AG09309 (cell line): ENCODE measurements around the gene NCAM1.

Source experiments
- DNase-seq: peaks from one replicate; pipeline ENCODE4 v3.0.0-alpha.2; 2010; ENCODE audit warnings: low read depth
- H3K4me3 ChIP-seq: 2 replicates; pipeline ENCODE4 v1.5.1; 2011; ENCODE audit warnings: mild to moderate bottlenecking, low read depth, low read length, moderate library complexity; ENCODE audit not compliant: control insufficient read depth
- CTCF ChIP-seq: IDR thresholded peaks from 2 replicates; pipeline ENCODE4 v1.5.1; 2011; ENCODE audit warnings: mild to moderate bottlenecking, low read depth, low read length, inconsistent platforms; ENCODE audit not compliant: insufficient read depth, control insufficient read depth; ENCODE audit errors: missing control alignments

NCAM1 gene

GRCh38 chr11:113114705-113115027 is 153.4 kb downstream of the NCAM1 start:
- TF ChIP-seq CTCF, result no peak

GRCh38 chr11:113118104-113118503 is 156.9 kb downstream of the NCAM1 start:
- H3K4me3 ChIP-seq, result no peak overlapping the region
- DNase-seq, result no peak
- no peak for TF ChIP-seq CTCF

More at GRCh38 chr11:113114705-113115027, 153.4 kb downstream of the NCAM1 start:
- no peak overlapping the region for H3K4me3 ChIP-seq
- no peak for DNase-seq

GRCh38 chr11:113119074-113119473 is 157.9 kb downstream of the NCAM1 start:
- no peak for TF ChIP-seq CTCF
- no peak overlapping the region for H3K4me3 ChIP-seq
- DNase-seq, result no peak

GRCh38 chr11:113119966-113120736 is 158.9 kb downstream of the NCAM1 start:
- no peak for DNase-seq
- H3K4me3 ChIP-seq, result no peak overlapping the region
- TF ChIP-seq CTCF, result no peak

GRCh38 chr11:113121746-113122145 is 160.5 kb downstream of the NCAM1 start:
- no peak for DNase-seq
- TF ChIP-seq CTCF, result no peak
- no peak overlapping the region for H3K4me3 ChIP-seq

- TF ChIP-seq CTCF, result no peak
- no peak for DNase-seq
- no peak overlapping the region for H3K4me3 ChIP-seq
Observed at GRCh38 chr11:113124006-113124405, 162.8 kb downstream of the NCAM1 start.
